GM12865 (cell line): ENCODE data around the gene TNFAIP8L3.
"Not testable (repeated sequence)": the region's sequence is repeated elsewhere in the genome, so short reads cannot be mapped to it uniquely, and the experiment has no call there.

Experiments
- DNase-seq: peaks from one replicate; pipeline ENCODE4 v3.0.0; 2010; ENCODE audit warnings: low read depth
- H3K4me3 ChIP-seq: 2 replicates; pipeline ENCODE4 v1.5.1; 2011; ENCODE audit warnings: mild to moderate bottlenecking, low read depth, low read length, control low read depth
- TF ChIP-seq, protein P1 (sequence below): IDR thresholded peaks from 2 replicates; pipeline ENCODE4 v1.5.1; 2011; ENCODE audit warnings: low read length, control low read depth, low read depth, inconsistent platforms; ENCODE audit not compliant: insufficient read depth; ENCODE audit errors: missing control alignments

The TNFAIP8L3 gene

DNA sequence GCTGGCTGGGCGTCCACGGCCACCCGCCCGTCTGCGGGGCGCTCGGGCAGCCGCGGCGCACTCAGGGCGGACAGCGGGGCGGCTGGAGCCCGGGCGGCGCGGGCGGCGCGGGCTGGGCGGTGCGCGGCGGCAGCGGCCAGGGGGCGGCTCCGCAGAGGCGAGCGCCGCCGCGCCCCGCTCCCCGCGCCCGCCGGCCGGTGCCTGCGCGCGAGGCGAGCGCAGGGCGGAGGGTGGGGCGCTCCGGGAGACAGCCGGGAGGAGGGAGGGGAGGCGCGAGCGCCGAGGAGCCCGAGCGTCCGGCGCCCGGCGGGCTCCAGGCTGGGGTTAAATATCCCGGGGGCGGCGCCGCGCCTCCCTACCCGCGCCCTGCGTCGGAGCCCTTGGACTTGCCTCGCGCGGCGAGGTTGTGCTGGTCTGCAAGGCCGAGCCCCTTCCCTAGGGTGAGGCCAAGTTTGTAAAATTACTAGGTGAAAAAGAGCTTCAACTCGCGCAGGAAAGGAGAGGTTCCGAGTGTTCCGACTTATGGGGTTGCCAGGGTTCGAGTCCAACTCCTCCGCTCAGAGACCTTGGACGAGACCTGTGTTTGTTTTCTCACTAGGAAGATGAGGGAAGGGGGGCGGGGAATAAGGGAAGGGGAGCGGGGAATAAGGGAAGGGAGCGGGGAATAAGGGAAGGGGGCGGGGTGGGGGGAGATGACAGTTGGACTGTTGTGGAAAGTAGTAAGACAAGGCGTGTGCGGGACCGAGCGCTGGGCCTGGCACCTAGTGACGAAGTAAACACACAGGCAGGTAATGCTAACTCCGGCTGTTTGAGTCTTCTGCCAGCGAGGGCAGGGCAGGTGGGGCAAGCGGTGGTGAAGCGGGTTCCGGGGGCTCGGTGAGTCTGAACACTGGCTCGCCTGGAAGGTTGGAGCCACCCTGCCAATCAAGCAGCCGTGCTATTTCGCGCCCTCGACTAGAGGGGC is at the start of gene TNFAIP8L3:
TSS of gene TNFAIP8L3 (minus strand) at position 301 of the 964 bp plus-strand sequence. CDS start 311 bp downstream, outside the sequence.
- TF ChIP-seq, protein P1, sequence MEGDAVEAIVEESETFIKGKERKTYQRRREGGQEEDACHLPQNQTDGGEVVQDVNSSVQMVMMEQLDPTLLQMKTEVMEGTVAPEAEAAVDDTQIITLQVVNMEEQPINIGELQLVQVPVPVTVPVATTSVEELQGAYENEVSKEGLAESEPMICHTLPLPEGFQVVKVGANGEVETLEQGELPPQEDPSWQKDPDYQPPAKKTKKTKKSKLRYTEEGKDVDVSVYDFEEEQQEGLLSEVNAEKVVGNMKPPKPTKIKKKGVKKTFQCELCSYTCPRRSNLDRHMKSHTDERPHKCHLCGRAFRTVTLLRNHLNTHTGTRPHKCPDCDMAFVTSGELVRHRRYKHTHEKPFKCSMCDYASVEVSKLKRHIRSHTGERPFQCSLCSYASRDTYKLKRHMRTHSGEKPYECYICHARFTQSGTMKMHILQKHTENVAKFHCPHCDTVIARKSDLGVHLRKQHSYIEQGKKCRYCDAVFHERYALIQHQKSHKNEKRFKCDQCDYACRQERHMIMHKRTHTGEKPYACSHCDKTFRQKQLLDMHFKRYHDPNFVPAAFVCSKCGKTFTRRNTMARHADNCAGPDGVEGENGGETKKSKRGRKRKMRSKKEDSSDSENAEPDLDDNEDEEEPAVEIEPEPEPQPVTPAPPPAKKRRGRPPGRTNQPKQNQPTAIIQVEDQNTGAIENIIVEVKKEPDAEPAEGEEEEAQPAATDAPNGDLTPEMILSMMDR: no peak
- peak within 1 kb of the TSS; percentile 38 for H3K4me3 ChIP-seq
- no peak for DNase-seq

DNA sequence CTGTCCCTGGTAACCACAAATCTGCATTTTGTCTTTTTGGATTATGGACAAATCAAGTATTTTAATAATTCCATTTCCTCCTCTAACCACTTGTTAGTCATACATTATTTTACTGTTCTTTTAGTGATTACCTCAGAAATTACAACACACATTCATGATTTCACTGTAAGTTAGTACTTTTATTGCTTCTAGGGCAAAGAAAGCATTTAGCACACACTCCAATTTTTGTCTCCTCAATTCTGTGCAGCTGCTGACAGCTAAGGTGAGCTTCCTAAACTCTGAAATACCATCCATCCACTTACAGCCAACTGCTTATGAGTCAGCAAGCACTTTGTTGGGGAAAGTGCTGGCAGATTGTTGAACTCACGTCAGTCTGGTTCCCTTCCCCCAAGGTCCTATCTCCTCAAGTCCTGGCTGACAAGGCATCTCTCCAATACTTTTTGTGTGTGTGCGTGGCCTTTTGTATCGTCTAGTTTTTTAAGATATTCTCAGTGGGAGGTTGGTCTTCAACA is 49.4 kb upstream of the TNFAIP8L3 start:
- TF ChIP-seq, protein P1: no peak
- DNase-seq: no peak
- H3K4me3 ChIP-seq: no peak overlapping the region

DNA sequence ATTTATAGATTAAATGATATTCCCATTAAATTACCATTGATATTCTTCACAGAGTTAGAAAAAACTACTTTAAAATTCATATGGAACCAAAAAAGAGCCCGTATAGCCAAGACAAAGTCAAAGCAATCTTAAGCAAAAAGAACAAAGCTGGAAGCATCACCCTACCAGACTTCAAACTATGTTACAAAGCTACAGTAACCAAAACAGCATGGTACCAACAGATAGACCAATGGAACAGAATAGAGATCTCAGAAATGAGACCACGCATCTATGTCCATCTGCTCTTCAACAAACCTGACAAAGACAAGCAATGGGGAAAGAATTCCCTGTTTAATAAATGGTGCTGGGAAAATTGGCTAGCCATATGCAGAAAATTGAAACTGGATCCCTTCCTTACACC is 45.6 kb upstream of the TNFAIP8L3 start:
- H3K4me3 ChIP-seq, DNase-seq: not testable (repeated sequence)

DNA sequence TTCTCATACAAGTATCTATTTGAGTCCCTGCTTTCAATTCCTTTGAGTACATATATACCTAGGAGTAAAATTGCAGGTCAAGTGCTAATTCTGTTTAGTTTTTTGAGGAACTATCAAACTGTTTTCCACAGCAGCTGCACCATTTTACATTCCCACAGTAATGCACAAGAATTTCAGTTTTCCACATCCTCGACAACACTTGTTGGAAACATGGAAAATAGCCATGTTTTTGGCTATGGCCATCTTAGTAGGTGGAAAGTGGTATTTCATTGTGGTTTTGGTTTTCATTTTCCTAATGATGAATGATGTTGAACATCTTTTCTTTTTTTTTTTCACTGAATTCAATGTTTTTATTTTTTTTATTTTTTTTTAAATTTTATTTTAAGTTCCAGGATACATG is 44.4 kb upstream of the TNFAIP8L3 start:
- TF ChIP-seq, protein P1: no peak
- H3K4me3 ChIP-seq: no peak overlapping the region
- no peak for DNase-seq

DNA sequence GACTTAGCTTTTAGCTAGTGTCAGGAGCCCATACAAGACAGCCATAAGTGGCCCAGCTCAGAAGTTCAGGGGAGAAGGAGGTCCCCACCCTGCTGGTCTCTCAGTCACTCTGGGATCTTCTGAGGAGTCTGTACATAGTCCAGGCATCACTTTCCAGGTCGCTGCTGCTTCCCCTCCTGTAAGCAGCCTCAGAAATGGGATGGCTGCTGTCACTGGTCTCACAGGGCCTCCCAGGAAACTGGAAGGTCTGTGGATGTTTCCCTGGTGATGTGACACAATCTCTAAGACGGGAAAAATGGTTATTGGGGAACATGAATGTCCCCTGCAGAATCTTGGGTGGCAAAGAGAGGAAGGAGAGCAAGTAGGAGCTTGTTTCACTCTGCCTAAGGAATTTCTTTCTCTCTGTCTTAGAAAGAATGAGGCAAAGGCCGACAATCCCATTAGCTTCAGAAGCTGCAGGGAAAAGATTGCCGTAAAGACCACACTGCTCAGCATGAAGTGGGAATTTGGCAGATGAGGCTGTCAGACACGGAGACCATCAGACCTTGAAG is 43.2 kb upstream of the TNFAIP8L3 start:
- no peak overlapping the region for H3K4me3 ChIP-seq
- TF ChIP-seq, protein P1: no peak
- no peak for DNase-seq

DNA sequence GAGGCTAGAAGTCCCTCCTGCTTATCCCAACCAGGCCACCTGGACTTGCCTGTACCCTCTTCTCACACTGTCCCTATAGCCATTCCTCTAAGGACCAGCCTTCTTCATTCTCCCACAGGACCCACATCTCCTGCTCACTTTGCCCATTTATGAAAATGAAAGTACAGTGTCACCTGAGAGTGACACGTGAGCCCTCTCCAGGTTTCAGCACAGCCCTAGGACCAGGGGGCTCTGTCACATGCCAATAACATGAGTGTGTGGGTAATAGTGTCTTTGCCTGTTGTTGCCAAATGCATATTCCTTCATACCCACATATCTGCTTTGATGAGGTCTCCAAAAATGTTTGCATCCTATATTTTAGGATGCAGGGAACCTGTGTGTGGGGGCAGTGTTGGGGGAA is 42.3 kb upstream of the TNFAIP8L3 start:
- no peak overlapping the region for H3K4me3 ChIP-seq
- TF ChIP-seq, protein P1: no peak
- DNase-seq: no peak

DNA sequence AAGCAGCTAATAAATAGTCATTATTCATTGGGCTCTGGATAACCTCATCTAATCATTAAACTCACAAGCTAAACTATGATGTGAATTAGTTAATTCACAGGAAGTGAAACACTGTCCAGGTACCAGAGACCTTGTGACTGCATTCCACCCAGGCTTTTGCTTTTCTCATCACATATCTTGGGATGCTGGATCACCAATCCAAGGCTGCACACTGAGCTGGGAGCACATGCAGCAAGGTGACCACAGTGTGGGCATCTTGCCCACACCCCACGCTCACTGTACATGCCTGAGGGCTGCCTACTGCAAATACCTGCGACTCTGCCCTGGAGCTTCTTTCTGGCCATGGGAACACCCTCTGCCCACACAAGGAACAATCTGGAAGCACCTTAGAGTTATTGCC is 40.6 kb upstream of the TNFAIP8L3 start:
- no peak overlapping the region for H3K4me3 ChIP-seq
- DNase-seq: no peak
- TF ChIP-seq, protein P1: no peak
